GM18499 (cell line): ENCODE measurements around the gene TMEM8B.

Experiments
- ATAC-seq: cut with Tn5 transposase; IDR thresholded peaks from one replicate; pipeline ENCODE4 v1.9.1; 2021; ENCODE audit warnings: moderate number of reproducible peaks; ENCODE audit not compliant: insufficient read depth, unreplicated experiment

TMEM8B gene

GRCh38 chr9:35829084-35829763 lies at the start of gene TMEM8B:
Gene TMEM8B, plus strand, starts transcription at chr9:35829228. Its CDS starts 220 bp downstream, at chr9:35829448.
- ATAC-seq, result no peak

GRCh38 chr9:35781066-35781465 lies 48.0 kb upstream of the TMEM8B start:
- no peak for ATAC-seq

GRCh38 chr9:35783418-35783817 lies 45.6 kb upstream of the TMEM8B start:
- ATAC-seq, result no peak

- no peak for ATAC-seq
These were observed 39.5 kb upstream of the TMEM8B start for GRCh38 chr9:35789541-35789940.

GRCh38 chr9:35790025-35790384 lies 39.0 kb upstream of the TMEM8B start:
- no peak for ATAC-seq

GRCh38 chr9:35790385-35791296 lies 38.4 kb upstream of the TMEM8B start:
- no peak for ATAC-seq

- ATAC-seq, result no peak
These were observed 37.6 kb upstream of the TMEM8B start, which contains the start of gene NPR2 for GRCh38 chr9:35791297-35791921. Gene NPR2, plus strand, starts transcription at chr9:35791591. Its CDS starts 818 bp downstream, at chr9:35792409.

- ATAC-seq, result no peak
These were observed 36.8 kb upstream of the TMEM8B start for GRCh38 chr9:35792024-35792813.

- no peak for ATAC-seq
These were observed 36.2 kb upstream of the TMEM8B start for GRCh38 chr9:35792826-35793225.

GRCh38 chr9:35793461-35793860 lies 35.6 kb upstream of the TMEM8B start:
- ATAC-seq, result no peak

GRCh38 chr9:35795695-35796094 lies 33.3 kb upstream of the TMEM8B start:
- no peak for ATAC-seq

- no peak for ATAC-seq
These were observed 31.5 kb upstream of the TMEM8B start for GRCh38 chr9:35797311-35798109.

- ATAC-seq, result no peak
These were observed 30.2 kb upstream of the TMEM8B start for GRCh38 chr9:35798658-35799374.

- no peak for ATAC-seq
These were observed 28.5 kb upstream of the TMEM8B start for GRCh38 chr9:35800530-35800929.

- no peak for ATAC-seq
These were observed 27.5 kb upstream of the TMEM8B start for GRCh38 chr9:35801328-35802128.

GRCh38 chr9:35806101-35806500 lies 22.9 kb upstream of the TMEM8B start:
- no peak for ATAC-seq

GRCh38 chr9:35808433-35808832 lies 20.6 kb upstream of the TMEM8B start:
- ATAC-seq, result no peak

- no peak for ATAC-seq
These were observed 18.9 kb upstream of the TMEM8B start for GRCh38 chr9:35810122-35810521.
